Thyroid gland (tissue), 4 donors: Measurements from ENCODE around the gene ANKRD9.

Source experiments
- POLR2A ChIP-seq, 2 donors: fragments of 450-650 bp; IDR thresholded peaks; one replicate each; pipeline ENCODE4 v1.6.1; 2017; ENCODE audit warnings: antibody characterized with exemption in 2 of 2, mild to moderate bottlenecking in 2 of 2, moderate library complexity in 1 of 2
- TF ChIP-seq, protein P1 (sequence below), 6 experiments: fragments of 200-600 bp in 3 of 6; fragments of 450-650 bp in 3 of 6; sonication (generic) in 3 of 6; IDR thresholded peaks; one replicate each; pipeline ENCODE4 v1.5.1; 2016 to 2019; ENCODE audit warnings: antibody characterized with exemption in 6 of 6, mild to moderate bottlenecking in 2 of 6, inconsistent platforms in 1 of 6, moderate library complexity in 1 of 6

DNA sequence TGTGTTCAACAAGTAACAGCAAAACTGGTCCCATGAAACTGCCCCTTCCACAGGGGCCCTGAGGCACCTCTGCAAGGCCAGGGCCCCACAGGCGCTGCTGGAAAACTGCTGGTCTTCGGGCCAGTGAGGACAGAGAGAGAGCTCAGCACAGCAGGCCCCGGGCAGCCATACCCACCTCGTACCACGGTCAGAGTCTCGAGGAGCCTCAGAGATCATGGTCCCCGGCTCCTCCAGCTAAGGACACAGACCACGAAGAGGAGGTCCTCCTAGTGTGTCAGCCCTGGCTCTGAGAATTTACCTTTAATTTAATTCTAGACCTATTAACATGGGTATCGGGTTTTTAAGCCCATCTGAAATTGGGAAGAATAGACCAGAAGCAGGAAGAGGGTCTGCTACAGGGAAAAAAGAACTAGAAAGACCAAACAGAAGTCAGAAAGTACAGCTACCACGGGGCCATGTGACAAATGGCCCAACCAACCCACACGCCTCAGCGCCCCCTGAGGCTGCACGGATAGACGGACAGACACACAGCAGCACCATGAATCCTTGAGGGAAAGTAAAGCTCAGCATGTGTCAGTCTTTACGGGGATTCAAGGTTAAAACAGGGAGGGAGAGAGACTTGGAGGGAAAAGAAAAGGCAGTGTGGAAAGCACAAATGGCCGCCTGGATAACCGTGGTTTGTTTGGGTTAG lies 22.9 kb downstream of the ANKRD9 start:
- TF ChIP-seq, protein P1, sequence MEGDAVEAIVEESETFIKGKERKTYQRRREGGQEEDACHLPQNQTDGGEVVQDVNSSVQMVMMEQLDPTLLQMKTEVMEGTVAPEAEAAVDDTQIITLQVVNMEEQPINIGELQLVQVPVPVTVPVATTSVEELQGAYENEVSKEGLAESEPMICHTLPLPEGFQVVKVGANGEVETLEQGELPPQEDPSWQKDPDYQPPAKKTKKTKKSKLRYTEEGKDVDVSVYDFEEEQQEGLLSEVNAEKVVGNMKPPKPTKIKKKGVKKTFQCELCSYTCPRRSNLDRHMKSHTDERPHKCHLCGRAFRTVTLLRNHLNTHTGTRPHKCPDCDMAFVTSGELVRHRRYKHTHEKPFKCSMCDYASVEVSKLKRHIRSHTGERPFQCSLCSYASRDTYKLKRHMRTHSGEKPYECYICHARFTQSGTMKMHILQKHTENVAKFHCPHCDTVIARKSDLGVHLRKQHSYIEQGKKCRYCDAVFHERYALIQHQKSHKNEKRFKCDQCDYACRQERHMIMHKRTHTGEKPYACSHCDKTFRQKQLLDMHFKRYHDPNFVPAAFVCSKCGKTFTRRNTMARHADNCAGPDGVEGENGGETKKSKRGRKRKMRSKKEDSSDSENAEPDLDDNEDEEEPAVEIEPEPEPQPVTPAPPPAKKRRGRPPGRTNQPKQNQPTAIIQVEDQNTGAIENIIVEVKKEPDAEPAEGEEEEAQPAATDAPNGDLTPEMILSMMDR (IDR thresholded peaks at IDR 0.05): no peak
- no peak for TF ChIP-seq POLR2A (IDR thresholded peaks at IDR 0.05)
